GM12865 (cell line): ENCODE data around the gene MCTS1.
A peak's percentile ranks its signal among the peaks of the same experiment; 100 is the strongest.
"Not testable (repeated sequence)": the region's sequence is repeated elsewhere in the genome, so short reads cannot be mapped to it uniquely, and the experiment has no call there.

Experiments
- DNase-seq: peaks from one replicate; pipeline ENCODE4 v3.0.0; 2010; ENCODE audit warnings: low read depth
- H3K4me3 ChIP-seq: 2 replicates; pipeline ENCODE4 v1.5.1; 2011; ENCODE audit warnings: mild to moderate bottlenecking, low read depth, low read length, control low read depth
- TF ChIP-seq, protein P1 (sequence below): IDR thresholded peaks from 2 replicates; pipeline ENCODE4 v1.5.1; 2011; ENCODE audit warnings: low read length, control low read depth, low read depth, inconsistent platforms; ENCODE audit not compliant: insufficient read depth; ENCODE audit errors: missing control alignments

Gene MCTS1

DNA sequence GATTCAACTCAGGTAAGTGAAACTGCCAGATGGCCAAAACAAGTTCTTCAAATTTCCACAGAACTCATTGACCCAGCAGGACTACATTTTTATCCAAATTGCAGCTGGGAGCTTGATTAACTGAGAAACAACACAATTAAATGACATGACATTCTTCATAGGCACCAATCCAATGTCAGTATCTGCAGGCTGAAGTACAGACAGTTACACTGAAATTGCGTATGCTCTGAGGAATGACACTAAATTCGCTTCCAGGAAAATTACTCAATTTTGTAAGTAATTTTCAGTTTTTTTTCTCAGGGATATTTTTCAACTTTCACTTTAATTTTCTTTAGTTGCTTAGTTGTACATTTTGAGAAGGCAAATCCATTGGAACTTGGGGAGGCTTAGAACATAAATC is 21.5 kb downstream of the MCTS1 start:
- no peak overlapping the region for H3K4me3 ChIP-seq
- DNase-seq, result no peak
- TF ChIP-seq, protein P1, sequence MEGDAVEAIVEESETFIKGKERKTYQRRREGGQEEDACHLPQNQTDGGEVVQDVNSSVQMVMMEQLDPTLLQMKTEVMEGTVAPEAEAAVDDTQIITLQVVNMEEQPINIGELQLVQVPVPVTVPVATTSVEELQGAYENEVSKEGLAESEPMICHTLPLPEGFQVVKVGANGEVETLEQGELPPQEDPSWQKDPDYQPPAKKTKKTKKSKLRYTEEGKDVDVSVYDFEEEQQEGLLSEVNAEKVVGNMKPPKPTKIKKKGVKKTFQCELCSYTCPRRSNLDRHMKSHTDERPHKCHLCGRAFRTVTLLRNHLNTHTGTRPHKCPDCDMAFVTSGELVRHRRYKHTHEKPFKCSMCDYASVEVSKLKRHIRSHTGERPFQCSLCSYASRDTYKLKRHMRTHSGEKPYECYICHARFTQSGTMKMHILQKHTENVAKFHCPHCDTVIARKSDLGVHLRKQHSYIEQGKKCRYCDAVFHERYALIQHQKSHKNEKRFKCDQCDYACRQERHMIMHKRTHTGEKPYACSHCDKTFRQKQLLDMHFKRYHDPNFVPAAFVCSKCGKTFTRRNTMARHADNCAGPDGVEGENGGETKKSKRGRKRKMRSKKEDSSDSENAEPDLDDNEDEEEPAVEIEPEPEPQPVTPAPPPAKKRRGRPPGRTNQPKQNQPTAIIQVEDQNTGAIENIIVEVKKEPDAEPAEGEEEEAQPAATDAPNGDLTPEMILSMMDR, result no peak

DNA sequence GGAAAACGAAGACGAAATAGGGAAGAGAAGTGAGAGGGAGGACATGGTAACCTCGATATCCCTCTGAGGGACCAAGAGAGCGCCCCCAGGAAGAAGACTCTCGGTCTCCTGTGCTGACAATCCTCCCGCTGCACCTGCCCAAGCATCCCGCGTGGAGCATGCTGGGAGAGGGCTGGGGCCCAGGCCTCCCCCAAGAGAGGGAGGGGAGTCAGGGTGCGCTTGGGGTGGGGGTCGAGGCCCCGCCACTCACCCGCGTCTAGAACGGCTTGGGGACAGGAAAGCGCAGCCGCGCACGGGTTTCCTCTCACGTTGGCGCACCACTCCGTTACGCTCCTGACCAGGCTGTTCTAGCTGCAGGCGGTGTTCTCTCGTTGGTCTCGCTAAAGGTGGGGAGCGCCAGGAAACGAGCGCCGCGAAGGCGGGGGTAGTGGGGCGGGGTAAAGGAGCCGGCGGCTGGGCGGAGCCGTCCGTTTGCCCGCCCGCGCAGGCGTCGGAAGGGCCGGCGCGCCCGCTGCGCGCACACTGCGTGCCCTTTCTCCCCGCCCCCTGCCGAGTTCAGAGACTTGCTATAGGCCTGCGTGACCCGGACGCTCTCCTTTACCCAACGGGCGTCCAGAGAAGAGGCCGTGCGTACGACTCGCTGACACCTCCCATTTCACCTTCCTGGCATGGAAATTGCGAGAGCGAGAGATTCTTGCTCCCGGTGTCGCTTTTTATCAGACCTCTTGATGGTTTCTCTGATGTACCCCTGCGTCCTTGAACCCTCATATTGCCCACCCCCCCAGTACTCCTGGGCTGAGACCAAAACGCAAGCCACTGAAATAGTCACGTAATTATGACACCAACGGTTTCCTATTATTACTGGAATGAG is 26.0 kb downstream of the MCTS1 start, which contains the start of gene C1GALT1C1:
C1GALT1C1 (minus strand) TSS at position 388 of the 871 bp plus-strand sequence. CDS start 2,888 bp downstream, outside the sequence.
- TF ChIP-seq, protein P1, result no peak
- DNase-seq, result peak; percentile 96
- peak within 1 kb of the TSS; percentile 82 for H3K4me3 ChIP-seq

DNA sequence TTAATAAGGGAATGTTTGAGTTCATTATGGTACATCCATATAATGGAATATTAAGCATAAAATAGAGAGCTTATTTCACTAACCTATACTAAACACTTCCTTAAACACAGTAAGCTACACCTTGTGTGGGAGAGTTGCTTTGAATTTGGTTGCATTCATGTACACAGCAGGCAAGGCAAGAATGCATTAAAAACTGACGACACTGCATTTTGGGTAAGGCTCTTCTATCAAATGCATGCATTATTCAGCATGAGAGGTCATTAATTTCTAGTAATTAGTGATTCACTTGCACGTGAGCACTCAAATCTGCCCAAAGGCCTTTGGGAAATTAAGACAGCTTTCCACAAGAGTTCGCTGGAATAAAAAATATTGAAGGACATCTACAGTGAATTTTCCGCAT is 34.7 kb downstream of the MCTS1 start:
- no peak overlapping the region for H3K4me3 ChIP-seq
- no peak for DNase-seq
- TF ChIP-seq, protein P1, result no peak

DNA sequence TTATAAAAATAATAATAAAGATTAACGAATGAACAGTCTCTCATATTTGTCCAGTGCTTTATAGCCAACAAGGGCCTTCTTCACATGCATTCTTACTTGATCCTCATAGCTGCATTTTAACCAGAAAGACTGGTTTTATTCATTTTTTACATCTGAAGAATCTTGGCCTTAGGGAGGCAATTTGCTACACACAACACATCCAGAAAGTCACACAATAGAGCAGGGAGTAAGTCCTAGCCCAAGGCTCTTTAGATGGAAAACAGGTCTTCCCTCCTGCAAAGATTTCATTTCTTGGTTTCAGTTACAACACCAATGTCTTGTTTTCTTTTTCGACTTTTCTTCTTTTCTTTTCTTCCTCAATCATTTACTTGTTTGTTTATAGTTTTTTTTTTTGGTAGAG is 39.0 kb downstream of the MCTS1 start:
- no peak for DNase-seq
- no peak overlapping the region for H3K4me3 ChIP-seq
- TF ChIP-seq, protein P1, result no peak

DNA sequence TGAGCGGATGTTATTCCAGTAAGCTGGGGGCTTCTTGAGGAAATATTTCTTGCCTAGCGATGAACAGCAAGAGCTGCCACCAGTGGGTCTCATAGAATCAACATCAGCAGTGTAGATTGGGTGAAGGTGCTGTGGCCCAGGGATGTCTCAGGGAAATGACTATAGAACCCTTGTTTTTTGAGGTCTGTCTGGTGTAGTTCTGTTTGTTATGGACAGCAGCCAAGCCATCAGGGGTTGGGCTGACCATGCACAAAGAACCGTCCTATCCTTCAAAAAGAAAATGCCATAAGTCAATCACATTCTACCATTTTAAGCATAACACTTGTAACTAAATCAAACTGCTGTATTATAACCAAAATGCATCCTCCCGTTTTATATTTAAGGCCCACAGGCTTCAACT is 43.2 kb downstream of the MCTS1 start:
- H3K4me3 ChIP-seq, result no peak overlapping the region
- TF ChIP-seq, protein P1, result no peak
- DNase-seq, result no peak

DNA sequence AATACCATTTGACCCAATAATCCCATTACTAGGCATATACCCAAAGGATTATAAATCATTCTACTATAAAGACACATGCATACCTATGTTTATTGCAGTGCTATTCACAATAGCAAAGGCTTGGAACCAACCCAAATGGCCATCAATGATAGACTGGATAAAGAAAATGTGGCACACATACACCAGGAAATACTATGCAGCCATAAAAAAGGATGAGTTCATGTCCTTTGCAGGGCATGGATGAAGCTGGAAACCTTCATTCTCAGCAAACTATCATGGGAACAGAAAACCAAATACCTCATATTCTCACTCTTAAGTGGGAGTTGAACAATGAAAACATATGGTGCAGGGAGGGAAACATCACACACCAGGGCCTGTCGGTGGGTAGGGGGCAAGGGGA is 48.4 kb downstream of the MCTS1 start:
- H3K4me3 ChIP-seq, DNase-seq: not testable (repeated sequence)

DNA sequence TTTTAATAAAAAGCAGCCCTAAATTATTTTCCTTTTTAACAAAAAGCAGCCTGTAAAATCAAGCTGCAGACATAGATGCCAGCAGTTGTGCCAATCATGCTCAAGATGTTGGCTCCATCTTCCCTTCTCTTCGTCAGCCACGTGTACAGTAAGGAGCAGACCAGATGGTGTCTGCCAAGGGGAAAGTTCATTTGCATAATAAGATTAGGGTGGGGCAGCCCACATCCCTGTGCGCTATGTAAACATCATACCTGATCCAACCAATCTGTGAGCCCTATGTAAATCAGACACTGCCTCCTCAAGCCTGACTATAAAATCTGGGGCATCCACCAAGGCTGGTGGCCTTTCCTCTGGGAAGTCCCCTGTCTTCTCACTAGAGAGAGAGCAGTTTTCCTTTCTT is 49.1 kb downstream of the MCTS1 start:
- H3K4me3 ChIP-seq, result no peak overlapping the region
- no peak for DNase-seq
- TF ChIP-seq, protein P1, result no peak
